BLaER1 (cell line): ENCODE results near the gene GDNF.

Source experiments
- H3K27ac ChIP-seq: shearing (Covaris generic); formaldehyde crosslinking; 2 replicates; pipeline ENCODE4 v1.8.1; 2022
- H3K27me3 ChIP-seq: shearing (Covaris generic); formaldehyde crosslinking; 2 replicates; pipeline ENCODE4 v1.8.1; 2022
- H3K36me3 ChIP-seq: shearing (Covaris generic); formaldehyde crosslinking; 2 replicates; pipeline ENCODE4 v1.8.1; 2022
- H3K4me1 ChIP-seq: shearing (Covaris generic); formaldehyde crosslinking; 2 replicates; pipeline ENCODE4 v1.8.1; 2022
- H3K4me2 ChIP-seq: shearing (Covaris generic); formaldehyde crosslinking; 2 replicates; pipeline ENCODE4 v1.8.1; 2022
- H3K4me3 ChIP-seq: shearing (Covaris generic); formaldehyde crosslinking; 2 replicates; pipeline ENCODE4 v1.8.1; 2022
- H3K9ac ChIP-seq: shearing (Covaris generic); formaldehyde crosslinking; 2 replicates; pipeline ENCODE4 v1.8.1; 2022
- H3K9me3 ChIP-seq: shearing (Covaris generic); formaldehyde crosslinking; 2 replicates; pipeline ENCODE4 v1.8.1; 2022
- H4K20me1 ChIP-seq: shearing (Covaris generic); formaldehyde crosslinking; 2 replicates; pipeline ENCODE4 v1.8.1; 2022
- Cebpa-rat ChIP-seq: shearing (Covaris generic); IDR thresholded peaks from 2 replicates; pipeline ENCODE4 v1.8.1; 2022

The GDNF gene, protein sequence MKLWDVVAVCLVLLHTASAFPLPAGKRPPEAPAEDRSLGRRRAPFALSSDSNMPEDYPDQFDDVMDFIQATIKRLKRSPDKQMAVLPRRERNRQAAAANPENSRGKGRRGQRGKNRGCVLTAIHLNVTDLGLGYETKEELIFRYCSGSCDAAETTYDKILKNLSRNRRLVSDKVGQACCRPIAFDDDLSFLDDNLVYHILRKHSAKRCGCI

DNA sequence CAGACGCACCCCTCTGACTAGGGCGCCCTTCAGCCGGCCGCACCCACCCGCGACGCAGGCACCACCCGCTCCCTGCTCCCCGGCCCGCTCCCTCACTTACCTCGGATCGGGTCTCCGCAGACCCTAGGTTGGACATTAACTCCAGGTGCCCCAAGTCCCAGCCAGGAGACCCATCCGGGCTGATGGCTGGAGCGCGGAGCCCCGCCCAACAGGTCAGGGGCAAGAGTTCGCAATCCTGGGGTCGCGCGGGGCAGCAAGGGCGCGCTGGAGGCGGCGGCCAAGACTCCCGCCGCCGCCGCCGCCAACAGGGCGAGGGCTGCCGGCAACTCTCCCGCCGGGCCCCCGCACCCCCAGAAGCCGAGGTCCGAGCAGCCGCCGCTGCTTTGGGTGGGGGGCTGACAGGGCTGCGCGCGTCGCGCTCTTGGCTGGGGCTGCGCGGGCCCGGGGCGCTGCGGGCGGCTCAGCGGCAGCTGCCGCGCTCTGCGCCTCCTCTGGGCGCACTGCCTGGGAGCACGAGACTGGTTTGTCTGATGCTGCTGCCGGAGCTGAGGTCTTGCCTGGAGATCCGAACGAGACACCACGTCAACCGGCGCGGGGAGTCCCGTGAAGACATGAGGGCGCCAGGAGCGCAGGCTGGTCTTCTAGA is at the start of gene GDNF:
Gene GDNF (minus strand): TSS at position 635 of the 646 bp plus-strand sequence. CDS start 5,245 bp downstream, outside the sequence.
- no peaks in the 10 kb centered on the region for H3K36me3 ChIP-seq
- no peak within 1 kb of the TSS for H3K27ac ChIP-seq
- H3K4me3 ChIP-seq = 0 out of 2 replicates have a peak within 1 kb of the TSS, but pooled peaks have one; percentile 61
- no peak within 1 kb of the TSS for H3K4me2 ChIP-seq
- no peak within 1 kb of the TSS for H3K9ac ChIP-seq
- no peak for TF ChIP-seq Cebpa-rat
- no peaks in the 10 kb centered on the region; the same call in 1 of the 2 replicates for H4K20me1 ChIP-seq
- H3K4me1 ChIP-seq = peaks cover 26% of the 10 kb centered on the region
- H3K9me3 ChIP-seq = peaks cover 58% of the 10 kb centered on the region
- peaks cover 85% of the 10 kb centered on the region for H3K27me3 ChIP-seq

DNA sequence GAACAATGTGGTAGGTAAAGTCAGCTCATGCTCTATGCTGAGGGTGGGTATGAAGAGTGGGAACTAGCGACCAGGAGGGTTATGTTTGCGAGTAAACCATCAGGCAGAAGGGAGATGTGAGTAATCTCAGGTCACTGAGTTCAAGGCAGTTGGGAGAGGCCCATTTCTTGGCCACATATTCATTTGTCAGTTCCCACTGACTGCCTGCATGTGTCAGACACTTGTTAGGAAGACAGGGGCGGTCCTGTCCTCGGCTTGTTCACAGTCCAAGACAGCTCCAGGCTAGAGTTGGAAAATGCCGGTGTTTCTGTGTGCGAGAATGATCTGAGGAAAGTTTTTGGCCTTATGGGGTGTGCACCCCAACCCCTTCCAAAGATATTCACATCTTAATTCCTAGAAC is 48.6 kb upstream of the GDNF start:
- Histone ChIP-seq H3K9ac (no peak overlapping the region), H3K4me1 (no peaks in the 10 kb centered on the region), H3K4me3 (no peak overlapping the region), H3K4me2 (no peak overlapping the region), H4K20me1 (no peaks in the 10 kb centered on the region), H3K9me3 (no peaks in the 10 kb centered on the region), H3K36me3 (no peaks in the 10 kb centered on the region), H3K27me3 (no peaks in the 10 kb centered on the region), H3K27ac (no peak overlapping the region)
- TF ChIP-seq Cebpa-rat = no peak

DNA sequence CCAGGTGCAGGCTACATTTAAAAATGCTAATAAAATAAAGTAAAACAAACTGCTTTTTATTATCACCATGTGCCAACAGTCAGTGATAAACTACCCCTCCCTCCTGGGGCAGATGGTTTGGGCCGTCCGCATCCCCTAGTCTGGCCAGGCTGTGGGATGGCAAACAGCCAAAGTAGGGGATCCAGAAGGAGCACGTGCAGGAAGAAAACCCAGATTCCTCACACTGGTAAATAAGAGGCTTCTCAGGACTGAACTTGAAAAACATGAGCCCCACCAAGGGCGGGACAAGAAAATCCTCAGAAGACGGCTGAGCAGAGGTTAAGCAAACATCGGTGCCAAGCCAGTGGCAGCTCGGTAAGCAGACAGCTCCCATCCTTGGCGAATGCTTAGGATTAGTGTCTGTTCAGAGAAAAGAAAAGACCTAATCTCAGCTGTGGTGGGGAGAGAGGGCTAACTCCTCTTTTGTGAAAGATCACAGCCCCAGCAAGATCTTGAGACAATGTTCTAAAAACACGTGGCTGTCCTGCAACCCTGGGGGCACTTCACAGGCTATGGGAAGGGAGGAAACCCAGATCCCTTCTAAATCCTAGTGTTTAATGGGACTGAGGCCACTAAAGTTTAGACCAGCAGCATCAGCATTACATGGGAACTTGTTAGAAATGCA is 46.5 kb upstream of the GDNF start:
- Histone ChIP-seq H3K27me3 (no peaks in the 10 kb centered on the region), H4K20me1 (no peaks in the 10 kb centered on the region), H3K9me3 (no peaks in the 10 kb centered on the region), H3K36me3 (no peaks in the 10 kb centered on the region), H3K4me2 (no peak overlapping the region), H3K27ac (no peak overlapping the region), H3K4me1 (no peaks in the 10 kb centered on the region), H3K9ac (no peak overlapping the region), H3K4me3 (no peak overlapping the region)
- no peak for TF ChIP-seq Cebpa-rat

DNA sequence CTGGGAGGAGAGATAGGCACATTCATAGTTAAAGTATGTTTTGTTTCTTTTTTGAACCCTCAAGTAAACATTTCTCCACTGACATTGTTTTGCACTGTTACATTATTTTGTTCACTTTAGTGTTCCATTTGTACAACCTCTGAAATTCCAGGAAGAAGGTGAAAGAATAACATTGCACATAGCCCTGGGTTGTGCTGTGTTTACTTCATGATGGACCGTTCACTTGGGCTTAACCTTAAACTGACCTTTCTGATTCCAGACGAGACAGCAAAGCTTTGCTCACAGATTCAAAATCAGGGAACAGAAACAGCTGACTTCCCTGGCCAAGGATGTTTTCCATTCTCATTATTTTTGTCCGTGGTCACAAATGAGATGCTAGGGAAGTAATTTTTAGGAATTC is 42.8 kb upstream of the GDNF start:
- H3K9me3 ChIP-seq = no peaks in the 10 kb centered on the region
- no peak overlapping the region for H3K27ac ChIP-seq
- H4K20me1 ChIP-seq = no peaks in the 10 kb centered on the region
- no peak for TF ChIP-seq Cebpa-rat
- H3K4me3 ChIP-seq = no peak overlapping the region
- H3K27me3 ChIP-seq = no peaks in the 10 kb centered on the region
- H3K4me2 ChIP-seq = no peak overlapping the region
- H3K36me3 ChIP-seq = no peaks in the 10 kb centered on the region
- H3K9ac ChIP-seq = no peak overlapping the region
- no peaks in the 10 kb centered on the region for H3K4me1 ChIP-seq

DNA sequence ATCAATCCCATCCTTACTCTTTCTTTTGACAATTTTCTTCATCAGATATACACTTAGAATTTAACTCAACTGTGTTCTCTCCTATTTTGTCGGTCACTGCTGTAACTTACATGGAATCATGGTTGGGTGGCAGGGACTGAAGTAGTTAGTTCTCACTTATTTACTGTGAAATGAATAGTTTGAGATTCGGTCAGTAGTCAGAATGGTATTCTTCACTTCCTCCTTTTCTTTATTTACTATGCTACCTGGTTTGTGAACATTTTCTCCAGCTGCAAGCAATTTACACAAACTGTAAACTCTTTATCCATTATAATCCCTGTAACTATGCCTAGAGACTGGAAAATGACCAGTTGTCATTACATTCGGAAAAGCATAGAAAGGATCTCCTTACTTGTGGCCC is 41.5 kb upstream of the GDNF start:
- no peak for TF ChIP-seq Cebpa-rat
- Histone ChIP-seq H3K4me3 (no peak overlapping the region), H3K9ac (no peak overlapping the region), H3K4me1 (no peaks in the 10 kb centered on the region), H3K4me2 (no peak overlapping the region), H3K27ac (no peak overlapping the region), H3K27me3 (no peaks in the 10 kb centered on the region), H3K36me3 (no peaks in the 10 kb centered on the region), H4K20me1 (no peaks in the 10 kb centered on the region), H3K9me3 (no peaks in the 10 kb centered on the region)

DNA sequence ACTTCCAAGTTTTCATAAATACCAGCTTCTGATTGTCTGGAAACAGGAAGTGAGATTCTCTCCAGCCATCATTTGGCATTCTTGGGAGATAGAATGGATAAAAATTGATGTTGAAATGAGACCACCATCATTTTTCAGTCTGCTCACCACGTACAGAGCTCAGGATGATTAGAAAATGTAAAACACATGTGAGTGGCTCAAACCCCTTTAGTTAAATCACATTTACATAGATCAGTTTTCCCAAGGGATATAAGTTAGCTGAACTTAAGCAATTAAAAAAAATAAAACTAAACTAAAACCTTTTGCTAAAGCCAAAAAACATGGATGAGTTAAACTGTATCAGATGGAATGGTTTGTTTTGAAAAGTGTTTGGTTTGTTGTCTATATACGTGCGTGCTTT is 37.1 kb upstream of the GDNF start:
- Histone ChIP-seq H3K4me1 (no peaks in the 10 kb centered on the region), H3K27ac (no peak overlapping the region), H3K27me3 (no peaks in the 10 kb centered on the region), H3K9me3 (no peaks in the 10 kb centered on the region; the same call in 1 of the 2 replicates), H3K9ac (no peak overlapping the region), H3K4me3 (no peak overlapping the region), H4K20me1 (no peaks in the 10 kb centered on the region), H3K36me3 (no peaks in the 10 kb centered on the region), H3K4me2 (no peak overlapping the region)
- no peak for TF ChIP-seq Cebpa-rat

DNA sequence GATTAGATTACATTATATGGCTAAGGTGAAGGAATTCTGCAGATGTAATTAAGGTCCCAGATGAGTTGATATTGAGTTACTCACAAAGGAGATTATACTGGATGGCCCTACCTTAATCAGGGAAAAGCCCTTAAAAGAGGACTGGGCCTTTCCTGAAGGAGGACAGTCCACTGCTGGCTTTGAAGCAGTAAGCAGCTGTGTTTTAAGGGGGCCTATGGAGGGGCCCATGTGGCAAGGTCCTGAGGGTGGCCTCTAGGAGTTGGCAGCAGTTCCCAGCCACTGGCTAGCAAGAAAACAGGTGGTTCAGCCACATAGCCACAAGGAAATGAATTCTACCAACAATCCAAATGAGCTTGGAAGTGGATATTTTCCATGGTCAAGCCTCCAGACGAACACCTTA is 36.4 kb upstream of the GDNF start:
- Histone ChIP-seq H3K4me1 (no peaks in the 10 kb centered on the region), H3K9me3 (no peaks in the 10 kb centered on the region; the same call in 1 of the 2 replicates), H3K9ac (no peak overlapping the region), H3K4me3 (no peak overlapping the region), H3K36me3 (no peaks in the 10 kb centered on the region), H3K4me2 (no peak overlapping the region), H3K27me3 (no peaks in the 10 kb centered on the region), H4K20me1 (no peaks in the 10 kb centered on the region), H3K27ac (no peak overlapping the region)
- no peak for TF ChIP-seq Cebpa-rat

DNA sequence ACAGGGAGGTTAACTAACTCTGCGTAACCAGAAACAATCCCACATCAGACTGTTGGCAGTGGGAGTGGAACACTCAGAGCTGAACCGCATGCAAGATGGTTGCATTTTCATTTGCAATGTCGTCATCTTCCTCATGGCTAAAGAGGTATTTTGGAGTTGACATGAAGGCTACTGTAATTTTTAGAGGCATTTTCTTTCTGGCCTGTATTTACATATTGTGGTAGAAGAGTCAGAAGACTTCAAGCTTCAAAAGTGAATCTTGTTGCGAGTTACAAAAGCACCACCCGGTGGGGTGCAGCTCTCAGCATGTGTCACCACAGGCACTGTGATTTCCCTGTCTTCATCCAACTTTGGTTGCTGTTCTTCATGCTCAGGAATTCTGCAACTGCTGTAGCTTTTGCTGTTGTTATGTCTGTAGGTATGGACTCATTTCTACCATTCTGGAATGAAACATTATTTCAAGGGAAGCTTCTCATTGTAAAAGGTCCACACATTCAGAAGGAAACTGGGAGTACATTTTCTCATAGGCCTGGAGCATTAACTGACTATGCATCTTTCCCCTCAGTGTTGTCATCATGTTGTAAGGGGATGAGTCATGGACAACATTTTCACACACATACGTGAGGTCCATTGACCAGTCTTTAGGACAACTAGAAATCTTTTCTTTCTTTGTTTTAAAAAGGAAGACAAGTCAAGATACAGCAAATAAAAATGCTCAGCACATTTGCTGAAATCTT is 35.4 kb upstream of the GDNF start:
- Histone ChIP-seq H3K4me3 (no peak overlapping the region), H3K4me2 (no peak overlapping the region), H4K20me1 (no peaks in the 10 kb centered on the region), H3K9me3 (no peaks in the 10 kb centered on the region; the same call in 1 of the 2 replicates), H3K4me1 (no peaks in the 10 kb centered on the region), H3K27ac (no peak overlapping the region), H3K9ac (no peak overlapping the region), H3K36me3 (no peaks in the 10 kb centered on the region), H3K27me3 (no peaks in the 10 kb centered on the region)
- no peak for TF ChIP-seq Cebpa-rat

DNA sequence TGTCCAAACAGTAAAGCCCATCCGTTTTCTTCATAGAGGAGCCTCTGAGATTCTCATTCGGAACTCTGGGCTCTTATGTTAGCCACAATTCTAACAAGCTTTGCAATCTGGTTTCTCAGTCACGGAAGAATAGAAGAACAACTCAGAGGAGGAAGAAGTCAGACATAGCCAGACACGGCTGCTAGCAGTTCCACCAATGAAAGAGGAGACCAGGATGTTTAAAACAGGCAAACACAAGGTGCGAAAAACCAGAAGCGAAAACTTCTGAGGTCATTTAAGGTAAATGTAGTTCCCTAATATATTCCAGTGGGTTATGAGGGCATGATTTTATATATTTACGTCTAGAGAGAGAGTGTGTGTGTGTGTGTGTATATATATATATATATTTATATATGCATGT is 34.1 kb upstream of the GDNF start:
- Histone ChIP-seq H3K27me3 (no peaks in the 10 kb centered on the region), H3K9me3 (no peaks in the 10 kb centered on the region; the same call in 1 of the 2 replicates), H3K4me1 (no peaks in the 10 kb centered on the region), H3K4me2 (no peak overlapping the region), H4K20me1 (no peaks in the 10 kb centered on the region), H3K36me3 (no peaks in the 10 kb centered on the region), H3K27ac (no peak overlapping the region), H3K9ac (no peak overlapping the region), H3K4me3 (no peak overlapping the region)
- TF ChIP-seq Cebpa-rat = no peak
